Transverse colon (tissue), 4 donors: ENCODE measurements around the gene PTCHD4. TPM values are rescaled to one million over a fixed set of nuclear protein-coding genes. Genes with fewer than 3 reads are reported as not detected.

Source experiments
- DNase-seq: peaks from one replicate; pipeline ENCODE4 v3.0.0-alpha.2; 2019
- H3K27ac ChIP-seq, 4 donors: fragments of 200-600 bp; sonication (generic); 2 replicates each; pipeline ENCODE4 v1.5.1; 2016 to 2018; ENCODE audit warnings: inconsistent platforms in 4 of 4
- H3K27me3 ChIP-seq: fragments of 200-600 bp; sonication (generic); 2 replicates; pipeline ENCODE4 v1.5.1; 2017; ENCODE audit warnings: inconsistent platforms
- H3K36me3 ChIP-seq, 4 donors: fragments of 200-600 bp; sonication (generic); 2 replicates each; pipeline ENCODE4 v1.5.1; 2017 to 2019; ENCODE audit warnings: inconsistent platforms in 4 of 4
- H3K4me1 ChIP-seq, 4 donors: fragments of 200-600 bp; sonication (generic); 2 replicates each; pipeline ENCODE4 v1.5.1; 2017 to 2020; ENCODE audit warnings: inconsistent platforms in 4 of 4
- H3K4me3 ChIP-seq, 4 donors: fragments of 200-600 bp; sonication (generic); 1 replicate in 1 of 4; 2 replicates in 3 of 4; pipeline versions ENCODE4 v1.5.1 to v1.6.1; 2017 to 2019; ENCODE audit warnings: inconsistent platforms in 4 of 4
- H3K9me3 ChIP-seq, 2 donors: fragments of 200-600 bp; sonication (generic); 2 replicates each; pipeline ENCODE4 v1.5.1; 2017 to 2019; ENCODE audit warnings: inconsistent platforms in 2 of 2
- CTCF ChIP-seq, 5 experiments: fragments of 200-600 bp in 3 of 5; fragments of 450-650 bp in 2 of 5; sonication (generic) in 3 of 5; IDR thresholded peaks; 1 replicate in 2 of 5; 2 replicates in 3 of 5; pipeline ENCODE4 v1.5.1; 2016 to 2017; ENCODE audit warnings: antibody characterized with exemption in 5 of 5, inconsistent platforms in 3 of 5, mild to moderate bottlenecking in 2 of 5, moderate library complexity in 1 of 5
- EP300 ChIP-seq: sonication (generic); formaldehyde crosslinking; IDR thresholded peaks from one replicate; pipeline ENCODE4 v1.6.1; 2017; ENCODE audit warnings: antibody characterized with exemption, low read depth
- POLR2A ChIP-seq: fragments of 450-650 bp; IDR thresholded peaks from one replicate; pipeline ENCODE4 v1.6.1; 2016; ENCODE audit warnings: antibody characterized with exemption, mild to moderate bottlenecking, moderate library complexity
- POLR2AphosphoS5 ChIP-seq, 3 donors: sonication (generic); formaldehyde crosslinking; IDR thresholded peaks; one replicate each; pipeline ENCODE4 v1.6.1; 2016; ENCODE audit warnings: antibody characterized with exemption in 3 of 3
- WGBS, 2 donors: methylation state at CpG; one replicate each; pipeline ENCODE4 v1.1.5; 2018; ENCODE audit warnings: low coverage in 1 of 2; 5-methylcytosine and 5-hydroxymethylcytosine counted together
- in situ Hi-C, 4 donors: fragments of 200-750 bp; cut with MboI; loops; one replicate each; pipeline versions ENCODE4 v1.15.0 to v1.15.1; 2017; ENCODE audit warnings: low sequenced_read_pairs in 3 of 4, low pct_ligation_motif_present in 1 of 4, low pct_unique_long_range_greater_than_20kb in 1 of 4
- intact Hi-C: fragments of 100-400 bp; cut with DNase I; formaldehyde crosslinking; loops from one replicate; pipeline ENCODE4 v1.15.1; 2023; ENCODE audit warnings: low total_unique reads
- total RNA-seq, 4 donors: library from RNA; depleted of rRNA; stranded (reverse); fragments of >200 nt; gene quantifications; one replicate each; pipeline ENCODE4 v1.1.0, GENCODE V29; 2016

Gene PTCHD4
- total RNA-seq, 4 donors from 2014 or later, result 0.16 to 0.75 (median 0.27) TPM; not detected in 1

DNA sequence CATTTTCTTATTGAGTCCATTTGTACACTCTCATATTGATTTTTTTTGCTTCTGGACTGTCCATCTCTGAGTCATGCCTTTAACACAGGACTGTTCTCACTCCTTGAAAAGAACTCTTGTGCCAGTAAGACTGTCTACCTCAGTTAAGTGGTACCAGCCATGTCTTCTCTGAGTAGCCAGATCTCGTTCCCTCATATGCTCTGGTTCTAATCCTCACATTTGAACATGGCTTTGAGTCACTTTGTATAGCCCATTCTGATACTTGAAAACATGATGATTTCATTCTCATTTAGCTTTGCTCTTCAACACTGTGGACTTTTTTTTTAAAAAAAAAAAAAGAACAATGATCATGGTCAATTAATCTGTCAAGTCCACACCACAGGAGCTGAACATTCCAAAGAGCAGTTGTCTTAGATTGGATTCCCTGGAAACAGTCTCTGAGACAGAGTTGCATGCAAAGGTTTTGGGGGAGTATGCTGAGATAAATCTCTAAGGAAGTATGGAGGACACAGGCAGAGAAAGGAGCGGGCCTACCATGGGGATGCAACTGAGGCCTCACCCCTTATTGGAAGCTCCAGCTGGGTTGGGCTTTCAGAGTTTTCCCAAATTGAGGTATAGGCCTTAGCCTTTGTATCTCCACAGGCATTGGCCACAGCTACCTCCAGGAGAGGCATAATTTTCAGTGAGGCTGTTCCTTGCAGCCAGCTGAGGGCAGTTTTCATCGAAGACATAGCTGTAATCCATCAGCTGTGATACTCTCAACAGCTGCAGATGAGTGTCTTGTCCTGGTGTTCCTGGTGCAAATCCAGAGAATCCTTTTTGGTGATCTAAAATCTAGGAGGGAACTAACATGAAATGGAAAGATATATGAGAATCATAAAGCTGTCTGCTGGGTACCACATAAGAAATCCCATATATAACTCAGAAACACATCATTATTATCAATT is 6.0 kb upstream of the PTCHD4 start:
- no peaks in the 10 kb centered on the region for H3K27me3 ChIP-seq
- H3K9me3 ChIP-seq, result no peaks in the 10 kb centered on the region
- no peak overlapping the region for H3K4me3 ChIP-seq
- in situ Hi-C loops, result no loop called here
- DNase-seq, result no peak
- no peaks in the 10 kb centered on the region for H3K4me1 ChIP-seq
- no peaks in the 10 kb centered on the region for H3K36me3 ChIP-seq
- H3K27ac ChIP-seq, result no peak overlapping the region
- WGBS, 2 donors, result 71 to 100% methylated on average over 1 to 3 of the region's 3 CpGs
- TF ChIP-seq EP300, result no peak
- TF ChIP-seq CTCF (IDR thresholded peaks at IDR 0.05), result no peak
- no peak for TF ChIP-seq POLR2AphosphoS5 (IDR thresholded peaks at IDR 0.05)
- TF ChIP-seq POLR2A, result no peak
- intact Hi-C loops, result no loop called here

- intact Hi-C loops, result no loop called here
- Histone ChIP-seq H3K27me3 (no peaks in the 10 kb centered on the region), H3K36me3 (no peaks in the 10 kb centered on the region), H3K4me3 (no peak overlapping the region), H3K27ac (no peak overlapping the region), H3K9me3 (no peaks in the 10 kb centered on the region), H3K4me1 (no peaks in the 10 kb centered on the region)
- TF ChIP-seq CTCF (IDR thresholded peaks at IDR 0.05) (no peak), POLR2A (no peak), EP300 (no peak), POLR2AphosphoS5 (IDR thresholded peaks at IDR 0.05) (no peak)
- no peak for DNase-seq
- WGBS, 2 donors, result 86% methylated on average over 2 of the region's 2 CpGs; no CpG with 5 or more reads in 1 of the 2 donors
- in situ Hi-C loops, result no loop called here
Observed at GRCh38 chr6:48113130-48113529, 2.1 kb upstream of the PTCHD4 start.

DNA sequence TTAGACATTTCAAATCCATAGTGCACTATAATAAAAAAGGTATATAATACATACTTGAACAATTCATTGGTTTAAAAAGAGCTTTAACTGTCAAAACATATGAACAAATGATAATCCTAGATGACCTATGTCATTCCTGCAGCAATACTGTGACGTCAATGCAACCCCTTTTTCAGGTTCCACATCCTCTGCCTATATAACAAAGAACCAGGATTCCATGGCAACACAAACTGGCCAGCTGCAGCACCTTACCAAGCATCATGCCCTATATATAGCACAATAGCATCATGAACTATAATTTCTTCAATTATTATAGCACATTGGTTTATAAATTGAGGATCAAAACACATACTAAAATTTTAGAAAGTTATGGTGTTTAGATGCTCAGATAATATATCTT is 578 bp upstream of the PTCHD4 start:
- Histone ChIP-seq H3K27ac (no peak overlapping the region), H3K9me3 (no peaks in the 10 kb centered on the region), H3K27me3 (no peaks in the 10 kb centered on the region), H3K4me3 (no peak overlapping the region), H3K36me3 (no peaks in the 10 kb centered on the region), H3K4me1 (no peaks in the 10 kb centered on the region)
- in situ Hi-C loops, result no loop called here
- TF ChIP-seq CTCF (IDR thresholded peaks at IDR 0.05) (no peak), POLR2AphosphoS5 (IDR thresholded peaks at IDR 0.05) (no peak), EP300 (no peak), POLR2A (no peak)
- intact Hi-C loops, result no loop called here
- 60% methylated on average over 1 of the region's 1 CpG; no CpG with 5 or more reads in 1 of the 2 donors for WGBS, 2 donors
- DNase-seq, result no peak

DNA sequence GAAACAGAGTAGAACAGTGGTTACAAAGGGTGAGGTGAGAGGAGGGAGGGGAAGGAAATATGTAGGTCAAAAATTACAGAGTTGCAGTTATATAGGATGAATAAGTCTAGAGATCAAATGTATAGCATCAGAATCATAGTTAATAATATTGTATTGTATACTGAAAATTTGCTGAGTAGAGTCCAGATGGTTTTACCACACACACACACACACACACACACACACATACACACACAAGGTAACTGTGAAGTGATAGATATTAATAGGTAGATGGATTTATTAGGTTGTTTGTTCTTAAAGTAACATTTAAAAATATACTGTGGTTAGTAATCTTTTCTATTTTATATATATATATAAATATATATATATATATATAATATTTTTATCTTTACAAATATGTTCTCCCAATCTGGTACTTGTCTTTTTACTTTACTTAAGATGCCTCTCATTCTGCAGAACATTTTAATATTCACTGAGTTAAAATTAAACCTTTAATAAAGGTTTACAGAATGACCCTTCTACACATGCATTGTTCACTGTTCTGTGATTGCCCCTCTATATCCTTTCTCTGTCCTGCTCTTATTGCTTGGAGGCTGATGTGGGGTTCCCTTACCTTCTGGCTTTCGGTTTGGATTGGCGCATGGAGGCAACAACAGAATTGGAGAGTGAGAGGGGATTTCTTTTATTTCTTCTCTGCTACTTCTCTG is 408 bp downstream of the PTCHD4 start:
- in situ Hi-C loops, result no loop called here
- WGBS, 2 donors, result 77 to 91% methylated on average over 2 of the region's 2 CpGs
- intact Hi-C loops, result no loop called here
- Histone ChIP-seq H3K4me3 (no peak overlapping the region), H3K4me1 (no peaks in the 10 kb centered on the region), H3K27ac (no peak overlapping the region), H3K36me3 (no peaks in the 10 kb centered on the region), H3K9me3 (no peaks in the 10 kb centered on the region), H3K27me3 (no peaks in the 10 kb centered on the region)
- no peak for DNase-seq
- TF ChIP-seq POLR2A, result no peak
